CD4-positive, alpha-beta T cell (primary cell): ENCODE results near the gene TATDN2. TPM values are rescaled to one million over a fixed set of nuclear protein-coding genes. Genes with fewer than 3 reads are reported as not detected.

Experiments
- ATAC-seq: fragments of 200-7000 bp; cut with Tn5 transposase; one replicate; pipeline ENCODE4 v1.10.0; 2022; ENCODE audit warnings: mild to moderate bottlenecking; ENCODE audit not compliant: poor library complexity
- CTCF ChIA-PET: fragments of 350-600 bp; sonication (Branson Sonifier 250); formaldehyde crosslinking; loops from one replicate; lab custom pipeline; 2021; ENCODE audit warnings: antibody characterized with exemption, inconsistent platforms; lab: Charles Lee
- POLR2A ChIA-PET: fragments of 350-600 bp; sonication (Branson Sonifier 250); formaldehyde crosslinking; loops from one replicate; lab custom pipeline; 2021; ENCODE audit warnings: antibody characterized with exemption, inconsistent platforms; lab: Charles Lee
- DNase-seq, 14 experiments: peaks; one replicate each; pipeline ENCODE4 v3.0.0-alpha.2; 2013 to 2020; ENCODE audit warnings: mixed read lengths in 2 of 14
- H3K27ac ChIP-seq, 2 donors: one replicate each; pipeline versions ENCODE4 v1.5.1 to v1.7.0; 2013; ENCODE audit warnings: low read length in 2 of 2, low read depth in 1 of 2, mild to moderate bottlenecking in 1 of 2
- H3K27me3 ChIP-seq, 2 experiments: 1 replicate in 1 of 2; 2 replicates in 1 of 2; pipeline versions ENCODE4 v1.6.1 to v1.7.0; 2013; ENCODE audit warnings: low read length in 2 of 2, control low read depth in 1 of 2, mild to moderate bottlenecking in 1 of 2, moderate library complexity in 1 of 2; ENCODE audit not compliant: insufficient read depth in 2 of 2, control insufficient read depth in 1 of 2
- H3K36me3 ChIP-seq: one replicate; pipeline ENCODE4 v1.6.1; 2013; ENCODE audit warnings: low read length, control low read depth; ENCODE audit not compliant: insufficient read depth
- H3K4me1 ChIP-seq: one replicate; pipeline ENCODE4 v1.6.1; 2013; ENCODE audit warnings: low read length, control low read depth; ENCODE audit not compliant: insufficient read depth
- H3K4me3 ChIP-seq: one replicate; pipeline ENCODE4 v1.5.1; 2013; ENCODE audit warnings: mild to moderate bottlenecking, low read length, moderate library complexity
- H3K9me3 ChIP-seq, 2 experiments: 1 replicate in 1 of 2; 2 replicates in 1 of 2; pipeline versions ENCODE4 v1.6.1 to v1.7.0; 2013; ENCODE audit warnings: low read length in 2 of 2, mild to moderate bottlenecking in 2 of 2, control low read depth in 1 of 2, moderate library complexity in 1 of 2; ENCODE audit not compliant: control insufficient read depth in 1 of 2, insufficient read depth in 1 of 2
- H3K27ac Mint-ChIP-seq: one replicate; pipeline ENCODE4 v1.8.0; 2020; ENCODE audit warnings: mixed read lengths
- H3K27me3 Mint-ChIP-seq: one replicate; pipeline ENCODE4 v1.8.0; 2021; ENCODE audit warnings: mixed read lengths
- H3K36me3 Mint-ChIP-seq: one replicate; pipeline ENCODE4 v1.8.0; 2021; ENCODE audit warnings: low read depth, mixed read lengths
- H3K4me1 Mint-ChIP-seq: one replicate; pipeline ENCODE4 v1.8.0; 2021; ENCODE audit warnings: low read depth, mixed read lengths
- H3K4me3 Mint-ChIP-seq: one replicate; pipeline ENCODE4 v1.8.0; 2020; ENCODE audit warnings: mild to moderate bottlenecking, mixed read lengths
- H3K9me3 Mint-ChIP-seq: one replicate; pipeline ENCODE4 v1.8.0; 2020; ENCODE audit warnings: mixed read lengths
- intact Hi-C, 2 experiments: fragments of 100-400 bp; cut with DNase I in 1 of 2; cut with micrococcal nuclease in 1 of 2; formaldehyde crosslinking; loops; one replicate each; pipeline versions ENCODE4 v1.15.1 to v1.9.0; 2023 to 2025; cut with DNase I, micrococcal nuclease
- total RNA-seq, 174 experiments: library from RNA in 2 of 174; stranded (reverse) in 2 of 174; gene quantifications; one replicate each; pipeline ENCODE4 v1.2.3 and lab custom pipeline; 2021 to 2026
- TF ChIP-seq, protein P1 (sequence below): fragments of 200-600 bp; IDR thresholded peaks from one replicate; pipeline ENCODE4 v1.8.0; 2022; ENCODE audit warnings: antibody characterized with exemption, mild to moderate bottlenecking

TATDN2 gene
- total RNA-seq, 2 experiments from 2014 or later: 48.7 to 50.2 TPM

DNA sequence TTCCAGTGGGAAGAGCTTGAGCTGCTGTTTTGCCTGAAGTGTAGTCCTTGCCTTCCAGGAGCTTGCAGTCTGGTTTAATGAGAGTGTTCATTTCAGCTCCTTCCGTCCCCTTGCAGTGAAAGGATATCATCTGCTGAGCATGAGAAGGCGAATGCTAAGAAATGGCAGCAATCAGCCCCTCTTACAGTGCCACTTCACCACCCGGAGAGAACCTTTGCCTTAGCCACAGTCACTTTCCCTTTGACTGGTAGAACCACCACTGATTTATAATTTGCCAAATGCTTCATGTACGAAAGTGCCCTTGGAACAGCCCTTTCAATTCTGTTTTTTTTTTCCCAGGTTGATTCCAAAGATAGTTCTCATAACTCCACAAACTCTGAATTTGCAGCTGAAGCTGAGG, 11.5 kb downstream of the TATDN2 start:
- ATAC-seq: no peak
- Mint-ChIP-seq H3K4me3 (no peak overlapping the region), H3K9me3 (no peaks in the 10 kb centered on the region), H3K27me3 (no peaks in the 10 kb centered on the region), H3K36me3 (peaks cover 86% of the 10 kb centered on the region), H3K27ac (peak overlapping the region; percentile 76), H3K4me1 (peaks cover 79% of the 10 kb centered on the region)
- Histone ChIP-seq H3K36me3 (peaks cover 57% of the 10 kb centered on the region), H3K4me3 (no peak overlapping the region), H3K4me1 (peaks cover 58% of the 10 kb centered on the region), H3K9me3 (no peaks in the 10 kb centered on the region), H3K27ac (peak overlapping the region in 1 of 2 donors; percentile 7), H3K27me3 (no peaks in the 10 kb centered on the region)
- no peak for DNase-seq
- ChIA-PET CTCF (no interaction called here), POLR2A (interaction anchor here (1.0 kb wide), 1 partner anchor 22 kb away, joined by 3 read pairs; no protein-coding TSS in a partner anchor)
- intact Hi-C loops: loop anchor here in 1 of 2 experiments (2.0 to 10.0 kb wide), 5 partner anchors 61 to 235 kb away; partner anchors contain the start of genes BRK1, FANCD2, SEC13 and VHL
- TF ChIP-seq, protein P1, sequence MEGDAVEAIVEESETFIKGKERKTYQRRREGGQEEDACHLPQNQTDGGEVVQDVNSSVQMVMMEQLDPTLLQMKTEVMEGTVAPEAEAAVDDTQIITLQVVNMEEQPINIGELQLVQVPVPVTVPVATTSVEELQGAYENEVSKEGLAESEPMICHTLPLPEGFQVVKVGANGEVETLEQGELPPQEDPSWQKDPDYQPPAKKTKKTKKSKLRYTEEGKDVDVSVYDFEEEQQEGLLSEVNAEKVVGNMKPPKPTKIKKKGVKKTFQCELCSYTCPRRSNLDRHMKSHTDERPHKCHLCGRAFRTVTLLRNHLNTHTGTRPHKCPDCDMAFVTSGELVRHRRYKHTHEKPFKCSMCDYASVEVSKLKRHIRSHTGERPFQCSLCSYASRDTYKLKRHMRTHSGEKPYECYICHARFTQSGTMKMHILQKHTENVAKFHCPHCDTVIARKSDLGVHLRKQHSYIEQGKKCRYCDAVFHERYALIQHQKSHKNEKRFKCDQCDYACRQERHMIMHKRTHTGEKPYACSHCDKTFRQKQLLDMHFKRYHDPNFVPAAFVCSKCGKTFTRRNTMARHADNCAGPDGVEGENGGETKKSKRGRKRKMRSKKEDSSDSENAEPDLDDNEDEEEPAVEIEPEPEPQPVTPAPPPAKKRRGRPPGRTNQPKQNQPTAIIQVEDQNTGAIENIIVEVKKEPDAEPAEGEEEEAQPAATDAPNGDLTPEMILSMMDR: no peak

DNA sequence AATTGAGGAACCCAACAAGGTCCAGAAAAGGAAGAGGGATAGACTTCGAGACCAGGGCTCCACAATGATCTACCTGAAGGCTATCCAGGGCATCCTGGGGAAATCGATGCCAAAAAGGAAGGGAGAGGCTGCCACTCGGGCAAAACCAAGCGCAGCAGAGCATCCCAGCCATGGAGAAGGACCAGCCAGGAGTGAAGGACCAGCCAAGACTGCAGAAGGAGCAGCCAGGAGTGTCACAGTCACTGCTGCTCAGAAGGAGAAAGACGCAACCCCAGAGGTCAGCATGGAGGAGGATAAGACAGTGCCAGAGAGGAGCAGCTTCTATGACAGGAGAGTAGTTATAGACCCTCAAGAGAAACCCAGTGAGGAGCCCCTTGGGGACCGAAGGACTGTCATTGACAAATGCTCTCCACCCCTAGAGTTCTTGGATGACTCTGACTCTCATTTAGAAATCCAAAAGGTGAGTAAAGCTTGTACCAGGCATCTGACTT, 12.0 kb downstream of the TATDN2 start:
- peak overlapping the region; percentile 76 for H3K27ac Mint-ChIP-seq
- ATAC-seq (no peak), DNase-seq (no peak)
- no peak overlapping the region for H3K4me3 Mint-ChIP-seq
- peaks cover 82% of the 10 kb centered on the region for H3K36me3 Mint-ChIP-seq
- Histone ChIP-seq H3K27ac (peak overlapping the region in 1 of 2 donors; percentile 7), H3K27me3 (no peaks in the 10 kb centered on the region), H3K9me3 (no peaks in the 10 kb centered on the region), H3K36me3 (peaks cover 53% of the 10 kb centered on the region), H3K4me1 (peaks cover 59% of the 10 kb centered on the region), H3K4me3 (no peak overlapping the region)
- ChIA-PET CTCF (no interaction called here), POLR2A (interaction anchor here (1.0 to 4.3 kb wide), 3 partner anchors 10 to 22 kb away, joined by 3 to 85 read pairs (median 4); partner anchors contain the start of gene TATDN2)
- H3K9me3 Mint-ChIP-seq: no peaks in the 10 kb centered on the region
- peaks cover 77% of the 10 kb centered on the region for H3K4me1 Mint-ChIP-seq
- TF ChIP-seq, protein P1: no peak
- intact Hi-C loops: loop anchor here in 1 of 2 experiments (5.0 to 10.0 kb wide), 4 partner anchors 68 to 235 kb away; partner anchors contain the start of genes BRK1, FANCD2 and VHL
- no peaks in the 10 kb centered on the region for H3K27me3 Mint-ChIP-seq

DNA sequence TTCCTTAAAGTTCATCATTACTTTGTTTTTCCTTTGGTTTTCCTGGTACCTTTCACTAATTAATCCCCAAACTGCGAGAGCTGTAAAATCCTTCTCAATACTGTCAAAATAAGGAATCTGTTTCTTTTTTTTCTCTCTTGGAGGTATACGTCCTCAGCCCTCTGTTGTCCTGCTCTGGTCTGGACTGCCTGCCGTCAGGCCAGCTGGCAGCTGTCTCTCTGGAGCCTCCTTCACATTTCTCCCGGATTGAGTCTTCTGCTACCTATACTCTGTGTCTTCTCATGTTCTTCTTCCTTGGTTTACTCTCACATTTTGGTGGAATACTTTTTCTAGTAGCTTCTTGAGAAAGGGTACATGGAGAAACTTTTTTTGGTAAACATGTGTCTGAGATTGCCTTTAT, 13.8 kb downstream of the TATDN2 start:
- ATAC-seq (no peak), DNase-seq (no peak)
- ChIA-PET CTCF (interaction anchor here (0.6 to 1.0 kb wide), 4 partner anchors 10 to 162 kb away, joined by 3 to 5 read pairs (median 4); no protein-coding TSS in a partner anchor), POLR2A (interaction anchor here (0.6 to 4.3 kb wide), 5 partner anchors 12 to 251 kb away, joined by 3 to 85 read pairs (median 3); partner anchors contain the start of gene TATDN2)
- peaks cover 79% of the 10 kb centered on the region for H3K36me3 Mint-ChIP-seq
- peaks cover 54% of the 10 kb centered on the region for H3K36me3 ChIP-seq
- intact Hi-C loops: loop anchor here (2.0 to 10.0 kb wide), 5 partner anchors 13 to 237 kb away; partner anchors contain the start of genes BRK1 (in 1 of the 2), FANCD2 (in 1 of the 2), TATDN2 (in 1 of the 2) and VHL (in 1 of the 2)
- no peaks in the 10 kb centered on the region for H3K9me3 ChIP-seq
- H3K27ac ChIP-seq: peak overlapping the region; percentile 26 to 30
- H3K27me3 ChIP-seq: no peaks in the 10 kb centered on the region
- H3K4me1 ChIP-seq: peaks cover 66% of the 10 kb centered on the region
- no peaks in the 10 kb centered on the region for H3K9me3 Mint-ChIP-seq
- H3K4me3 Mint-ChIP-seq: peak overlapping the region; percentile 36
- TF ChIP-seq, protein P1: no peak
- H3K27ac Mint-ChIP-seq: peak overlapping the region; percentile 76
- peaks cover 74% of the 10 kb centered on the region for H3K4me1 Mint-ChIP-seq
- no peaks in the 10 kb centered on the region for H3K27me3 Mint-ChIP-seq
- H3K4me3 ChIP-seq: no peak overlapping the region
